Psoas muscle (tissue), 8 donors: ENCODE results near the gene CNOT4. TPM values are rescaled to one million over a fixed set of nuclear protein-coding genes. Genes with fewer than 3 reads are reported as not detected.
"Not testable (repeated sequence)": the region's sequence is repeated elsewhere in the genome, so short reads cannot be mapped to it uniquely, and the experiment has no call there.

Experiments
- ATAC-seq, 4 donors: fragments of 200-7000 bp; cut with Tn5 transposase; one replicate each; pipeline ENCODE4 v1.9.1; 2020; ENCODE audit warnings: moderate library complexity in 3 of 4, mild to moderate bottlenecking in 2 of 4
- DNase-seq, 2 donors: peaks; one replicate each; pipeline ENCODE4 v3.0.0-alpha.2; 2020
- H3K27ac ChIP-seq: fragments of 200-600 bp; one replicate; pipeline ENCODE4 v1.8.0; 2022
- H3K27me3 ChIP-seq, 3 donors: fragments of 200-600 bp in 1 of 3; one replicate each; pipeline versions ENCODE4 v1.6.1 to v1.8.0; 2013 to 2022; ENCODE audit warnings: low read length in 2 of 3, mild to moderate bottlenecking in 2 of 3, moderate library complexity in 1 of 3; ENCODE audit not compliant: insufficient read depth in 3 of 3
- H3K36me3 ChIP-seq, 2 donors: fragments of 200-600 bp in 1 of 2; one replicate each; pipeline versions ENCODE4 v1.6.1 to v1.8.0; 2013 to 2022; ENCODE audit warnings: low read depth in 1 of 2, mild to moderate bottlenecking in 1 of 2, moderate library complexity in 1 of 2; ENCODE audit not compliant: insufficient read depth in 1 of 2
- H3K4me1 ChIP-seq: fragments of 200-600 bp; one replicate; pipeline ENCODE4 v1.8.0; 2022
- H3K4me3 ChIP-seq: fragments of 200-600 bp; one replicate; pipeline ENCODE4 v1.8.0; 2022; ENCODE audit warnings: mild to moderate bottlenecking
- H3K9me3 ChIP-seq: fragments of 200-600 bp; one replicate; pipeline ENCODE4 v1.8.0; 2022
- WGBS, 3 donors: extraction: QIAGEN DNeasy Blood & Tissue Kit; methylation state at CpG; one replicate each; pipeline versions ENCODE4 v1.1.6 to v1.1.7; 2013; 5-methylcytosine and 5-hydroxymethylcytosine counted together
- intact Hi-C, 2 donors: fragments of 100-400 bp; cut with DNase I; formaldehyde crosslinking; loops; one replicate each; pipeline versions ENCODE4 v1.11.0 to v1.14.2; 2022
- polyA plus RNA-seq, 3 donors: library from polyadenylated mRNA; stranded (reverse); fragments of 200-250 nt; gene quantifications; one replicate each; pipeline ENCODE4 v1.2.3, GENCODE V29; 2013
- total RNA-seq, 4 donors: library from RNA; stranded (reverse); fragmentation: NEBNext Ultra II Directional in 2 of 4; extraction: Animal tissue kit (Norgen Biotek cat#: 25700) in 2 of 4; gene quantifications; one replicate each; pipeline versions ENCODE4 v1.2.1 to v1.2.4, GENCODE V29; 2021 to 2023
- TF ChIP-seq, protein P1 (sequence below): fragments of 200-600 bp; IDR thresholded peaks from one replicate; pipeline ENCODE4 v1.8.0; 2022; ENCODE audit warnings: antibody characterized with exemption
- donor health status: healthy with polysubstance abuse.
- donor health status: DM: no; HTN: no; CAD: no; lungs with moderate emphysema.
- donor health status: Bipolar disorder and iron deficiency.
- donor health status: healthy.
- donor health status: DM: yes; HTN: yes; CAD: no.
- donor health status: DM: no; HTN: no; CAD: no.
- donor health status: DM: no; HTN: no; CAD: no.
- donor health status: DM: yes; HTN: yes; CAD: no.

The CNOT4 gene
- total and polyA plus RNA-seq, 7 donors = 8.3 to 43.7 (median 27.6) TPM

- TF ChIP-seq, protein P1, sequence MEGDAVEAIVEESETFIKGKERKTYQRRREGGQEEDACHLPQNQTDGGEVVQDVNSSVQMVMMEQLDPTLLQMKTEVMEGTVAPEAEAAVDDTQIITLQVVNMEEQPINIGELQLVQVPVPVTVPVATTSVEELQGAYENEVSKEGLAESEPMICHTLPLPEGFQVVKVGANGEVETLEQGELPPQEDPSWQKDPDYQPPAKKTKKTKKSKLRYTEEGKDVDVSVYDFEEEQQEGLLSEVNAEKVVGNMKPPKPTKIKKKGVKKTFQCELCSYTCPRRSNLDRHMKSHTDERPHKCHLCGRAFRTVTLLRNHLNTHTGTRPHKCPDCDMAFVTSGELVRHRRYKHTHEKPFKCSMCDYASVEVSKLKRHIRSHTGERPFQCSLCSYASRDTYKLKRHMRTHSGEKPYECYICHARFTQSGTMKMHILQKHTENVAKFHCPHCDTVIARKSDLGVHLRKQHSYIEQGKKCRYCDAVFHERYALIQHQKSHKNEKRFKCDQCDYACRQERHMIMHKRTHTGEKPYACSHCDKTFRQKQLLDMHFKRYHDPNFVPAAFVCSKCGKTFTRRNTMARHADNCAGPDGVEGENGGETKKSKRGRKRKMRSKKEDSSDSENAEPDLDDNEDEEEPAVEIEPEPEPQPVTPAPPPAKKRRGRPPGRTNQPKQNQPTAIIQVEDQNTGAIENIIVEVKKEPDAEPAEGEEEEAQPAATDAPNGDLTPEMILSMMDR = no peak
- peaks cover 0 to 28% of the 10 kb centered on the region in 2 donors for H3K36me3 ChIP-seq
- H3K4me1 ChIP-seq = peaks cover 8% of the 10 kb centered on the region
- DNase-seq = no peak
- H3K9me3 ChIP-seq = no peaks in the 10 kb centered on the region
- no peak overlapping the region for H3K27ac ChIP-seq
- ATAC-seq = peak in 1 of 4 donors; percentile 55
- H3K4me3 ChIP-seq = no peak overlapping the region
- 25 to 42% (median 30%) methylated on average over 5 of the region's 5 CpGs for WGBS, 3 donors
- intact Hi-C loops = no loop called here
- no peaks in the 10 kb centered on the region for H3K27me3 ChIP-seq
Measured at GRCh38 chr7:135359615-135360014, 150.3 kb downstream of the CNOT4 start.

DNA sequence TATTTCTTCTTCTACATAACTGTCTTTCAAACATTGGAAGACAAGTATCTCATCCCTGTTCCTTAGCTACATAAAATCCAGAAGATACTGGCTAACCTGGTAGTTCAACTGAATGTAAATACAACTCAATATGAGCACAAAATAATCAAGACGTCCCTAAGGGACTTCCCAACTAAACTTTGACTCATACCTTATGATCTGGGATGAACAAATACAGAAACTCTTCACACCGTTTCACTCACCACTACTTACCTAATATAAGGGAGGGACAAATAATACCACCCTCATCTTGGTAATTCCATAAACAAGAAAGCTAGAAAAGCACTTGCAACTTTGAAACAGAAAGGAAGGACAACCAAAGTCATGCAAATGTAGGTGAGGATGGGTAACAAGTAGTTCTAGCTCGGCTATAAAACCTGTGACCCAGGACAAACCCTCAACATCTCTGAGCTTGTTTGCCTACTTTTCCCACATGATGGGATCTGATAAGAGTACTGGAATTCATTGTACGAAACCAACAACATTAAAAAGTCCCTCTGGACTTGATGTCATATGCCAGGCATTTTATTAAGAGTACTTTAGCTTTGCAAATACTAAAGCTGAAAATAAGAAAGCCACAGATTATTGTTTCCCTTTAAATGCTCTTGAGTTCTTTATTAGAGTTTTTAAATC, 154.4 kb downstream of the CNOT4 start:
- H3K27ac ChIP-seq = no peak overlapping the region
- DNase-seq (no peak), ATAC-seq (no peak)
- peaks cover 8% of the 10 kb centered on the region for H3K4me1 ChIP-seq
- no peaks in the 10 kb centered on the region for H3K27me3 ChIP-seq
- H3K9me3 ChIP-seq = no peaks in the 10 kb centered on the region
- no peak overlapping the region for H3K4me3 ChIP-seq
- TF ChIP-seq, protein P1 = no peak
- intact Hi-C loops = no loop called here
- no peaks in the 10 kb centered on the region for H3K36me3 ChIP-seq
- 68 to 78% (median 71%) methylated on average over 4 of the region's 4 CpGs for WGBS, 3 donors

- TF ChIP-seq, protein P1 = no peak
- no peak for ATAC-seq
- intact Hi-C loops = no loop called here
Measured at GRCh38 chr7:135353832-135354231, 156.1 kb downstream of the CNOT4 start.

GRCh38 chr7:135352285-135352684, 157.6 kb downstream of the CNOT4 start:
- Histone ChIP-seq H3K27ac (no peak overlapping the region), H3K27me3 (no peaks in the 10 kb centered on the region), H3K9me3 (no peaks in the 10 kb centered on the region), H3K36me3 (no peaks in the 10 kb centered on the region), H3K4me3 (no peak overlapping the region), H3K4me1 (no peaks in the 10 kb centered on the region)
- TF ChIP-seq, protein P1 = no peak
- 87 to 92% (median 92%) methylated on average over 5 of the region's 5 CpGs for WGBS, 3 donors
- no peak for DNase-seq
- ATAC-seq = no peak
- intact Hi-C loops = no loop called here

More at GRCh38 chr7:135353832-135354231, 156.1 kb downstream of the CNOT4 start:
- Histone ChIP-seq H3K27ac (no peak overlapping the region), H3K36me3 (no peaks in the 10 kb centered on the region), H3K27me3 (no peaks in the 10 kb centered on the region), H3K9me3 (no peaks in the 10 kb centered on the region), H3K4me3 (no peak overlapping the region), H3K4me1 (no peaks in the 10 kb centered on the region)
- 86 to 90% (median 86%) methylated on average over 3 of the region's 3 CpGs for WGBS, 3 donors
- no peak for DNase-seq

- H3K27me3 ChIP-seq, H3K4me3 ChIP-seq, ATAC-seq, H3K36me3 ChIP-seq, intact Hi-C loops, DNase-seq, H3K4me1 ChIP-seq, H3K27ac ChIP-seq, H3K9me3 ChIP-seq: not testable (repeated sequence)
- WGBS, 3 donors = 92 to 95% (median 94%) methylated on average over 9 of the region's 9 CpGs
Measured at GRCh38 chr7:135351070-135351469, 158.8 kb downstream of the CNOT4 start.
